GM18951 (cell line): ENCODE data around the gene WDR37.

Experiments used
- POLR2A ChIP-seq: IDR thresholded peaks from 4 replicates; pipeline ENCODE4 v1.6.1; 2011; ENCODE audit warnings: mild to moderate bottlenecking; ENCODE audit not compliant: insufficient read length, insufficient read depth; ENCODE audit errors: extremely low read depth
- in situ Hi-C: fragments of 300-500 bp; cut with MboI; formaldehyde crosslinking; loops from one replicate; pipeline ENCODE4 v1.12.0; 2022; ENCODE audit warnings: low sequenced_read_pairs, mixed read lengths, inconsistent platforms; ENCODE audit not compliant: unreplicated experiment

WDR37 gene

GRCh38 chr10:1134156-1134555 lies 78.0 kb downstream of the WDR37 start:
- in situ Hi-C loops = no loop called here
- no peak for TF ChIP-seq POLR2A

GRCh38 chr10:1136268-1136667 lies 80.1 kb downstream of the WDR37 start:
- in situ Hi-C loops = no loop called here
- TF ChIP-seq POLR2A = no peak

- in situ Hi-C loops = no loop called here
- no peak for TF ChIP-seq POLR2A
Observed at GRCh38 chr10:1137499-1138163, 81.4 kb downstream of the WDR37 start.

- in situ Hi-C loops = no loop called here
Observed at GRCh38 chr10:1138529-1138928, 82.3 kb downstream of the WDR37 start.

GRCh38 chr10:1141261-1141660 lies 85.1 kb downstream of the WDR37 start:
- in situ Hi-C loops = no loop called here
- no peak for TF ChIP-seq POLR2A

More at GRCh38 chr10:1138529-1138928, 82.3 kb downstream of the WDR37 start:
- no peak for TF ChIP-seq POLR2A

GRCh38 chr10:1141701-1142100 lies 85.5 kb downstream of the WDR37 start:
- in situ Hi-C loops = no loop called here
- TF ChIP-seq POLR2A = no peak

- no peak for TF ChIP-seq POLR2A
- in situ Hi-C loops = no loop called here
Observed at GRCh38 chr10:1142596-1142995, 86.4 kb downstream of the WDR37 start.

GRCh38 chr10:1147810-1148209 lies 91.6 kb downstream of the WDR37 start:
- in situ Hi-C loops = no loop called here
- no peak for TF ChIP-seq POLR2A

GRCh38 chr10:1148855-1149605 lies 92.8 kb downstream of the WDR37 start:
- in situ Hi-C loops = no loop called here
- TF ChIP-seq POLR2A = no peak

- in situ Hi-C loops = no loop called here
- TF ChIP-seq POLR2A = no peak
Observed at GRCh38 chr10:1149793-1150637, 93.8 kb downstream of the WDR37 start.

GRCh38 chr10:1150638-1150955 lies 94.4 kb downstream of the WDR37 start:
- in situ Hi-C loops = no loop called here
- TF ChIP-seq POLR2A = no peak

- in situ Hi-C loops = no loop called here
- no peak for TF ChIP-seq POLR2A
Observed at GRCh38 chr10:1151076-1152033, 95.2 kb downstream of the WDR37 start.

- TF ChIP-seq POLR2A = no peak
- in situ Hi-C loops = no loop called here
Observed at GRCh38 chr10:1152386-1153250, 96.4 kb downstream of the WDR37 start.
